MCF 10A (cell line): Measurements from ENCODE around the gene UPK2. TPM values are rescaled to one million over a fixed set of nuclear protein-coding genes. Genes with fewer than 3 reads are reported as not detected.
"Not testable (repeated sequence)": the region's sequence is repeated elsewhere in the genome, so short reads cannot be mapped to it uniquely, and the experiment has no call there.

Experiments
- BruUV-seq: library from RNA; stranded (reverse); fragments of 400-500 nt; replicated peaks from 2 replicates; lab custom pipeline; 2021; lab: Mats Ljungman, UMichigan
- CTCF ChIA-PET: fragments of 300-600 bp; sonication (Branson Sonifier 250); formaldehyde crosslinking; extraction: SDS; loops from one replicate; lab custom pipeline; 2021; ENCODE audit warnings: antibody characterized with exemption, inconsistent platforms; lab: Yijun Ruan, JAX
- POLR2A ChIA-PET: fragments of 300-600, 350-650 bp; sonication (Branson Sonifier 250); formaldehyde crosslinking; extraction: SDS; loops from one replicate; lab custom pipeline; 2020; ENCODE audit warnings: antibody characterized with exemption, inconsistent platforms; lab: Yijun Ruan, JAX
- DNase-seq: peaks from one replicate; pipeline ENCODE4 v3.0.0-alpha.2; 2018; ENCODE audit not compliant: unreplicated experiment
- H3K27ac Mint-ChIP-seq: one replicate; pipeline ENCODE4 v1.8.0; 2022; ENCODE audit warnings: mild to moderate bottlenecking, low read depth, mixed read lengths; ENCODE audit not compliant: unreplicated experiment
- H3K27me3 Mint-ChIP-seq: one replicate; pipeline ENCODE4 v1.8.0; 2022; ENCODE audit warnings: mixed read lengths; ENCODE audit not compliant: insufficient read depth, unreplicated experiment
- H3K36me3 Mint-ChIP-seq: one replicate; pipeline ENCODE4 v1.8.0; 2022; ENCODE audit warnings: mild to moderate bottlenecking, moderate library complexity, mixed read lengths; ENCODE audit not compliant: insufficient read depth, unreplicated experiment
- H3K4me1 Mint-ChIP-seq: one replicate; pipeline ENCODE4 v1.8.0; 2022; ENCODE audit warnings: mixed read lengths; ENCODE audit not compliant: insufficient read depth, unreplicated experiment
- H3K4me3 Mint-ChIP-seq: one replicate; pipeline ENCODE4 v1.8.0; 2022; ENCODE audit warnings: mild to moderate bottlenecking, moderate library complexity, mixed read lengths; ENCODE audit not compliant: unreplicated experiment
- H3K9me3 Mint-ChIP-seq: one replicate; pipeline ENCODE4 v1.8.0; 2022; ENCODE audit warnings: mixed read lengths; ENCODE audit not compliant: unreplicated experiment
- CTCF ChIP-seq: fragments of 200-600 bp; IDR thresholded peaks from one replicate; pipeline ENCODE4 v1.8.0; 2022; ENCODE audit warnings: antibody characterized with exemption, mild to moderate bottlenecking; ENCODE audit not compliant: unreplicated experiment
- intact Hi-C: fragments of 100-400 bp; cut with micrococcal nuclease; formaldehyde crosslinking; loops from 2 replicates; pipeline ENCODE4 v1.14.1; 2022
- total RNA-seq: library from RNA; stranded (reverse); gene quantifications from 2 replicates; pipeline ENCODE4 v1.2.3, GENCODE V29; 2022

Gene UPK2
- total RNA-seq, 1 experiment from 2014 or later: not detected

- H3K4me3 Mint-ChIP-seq: no peak overlapping the region
- intact Hi-C loops: loop anchor here (2.0 to 5.0 kb wide), 2 partner anchors 29 to 351 kb away; partner anchors contain the start of gene PHLDB1
- no peak overlapping the region for H3K27ac Mint-ChIP-seq
- H3K36me3 Mint-ChIP-seq: no peaks in the 10 kb centered on the region
- TF ChIP-seq CTCF: no peak
- POLR2A ChIA-PET: no interaction called here
- no peaks in the 10 kb centered on the region for H3K9me3 Mint-ChIP-seq
- CTCF ChIA-PET: interaction anchor here (0.6 to 2.7 kb wide), 12 partner anchors 8 to 363 kb away, joined by 3 to 18 read pairs (median 4); no protein-coding TSS in a partner anchor
- H3K27me3 Mint-ChIP-seq: peaks cover 12% of the 10 kb centered on the region
- no TSS peak for BruUV-seq
- H3K4me1 Mint-ChIP-seq: peaks cover 8% of the 10 kb centered on the region
- no peak for DNase-seq
These were observed 1.9 kb downstream of the UPK2 start for GRCh38 chr11:118957968-118958367.

GRCh38 chr11:118958577-118958976, 2.5 kb downstream of the UPK2 start:
- BruUV-seq: no TSS peak
- no peaks in the 10 kb centered on the region for H3K9me3 Mint-ChIP-seq
- intact Hi-C loops: loop anchor here (5.0 kb wide), 1 partner anchor 351 kb away; the partner anchor contains the start of gene PHLDB1
- DNase-seq: no peak
- ChIA-PET CTCF (interaction anchor here (0.7 to 2.7 kb wide), 2 partner anchors 28 to 89 kb away, joined by 3 to 14 read pairs; no protein-coding TSS in a partner anchor), POLR2A (interaction anchor here (1.1 kb wide), 1 partner anchor 168 kb away, joined by 3 read pairs; the partner anchor contains the start of gene DDX6)
- peaks cover 8% of the 10 kb centered on the region for H3K4me1 Mint-ChIP-seq
- no peak for TF ChIP-seq CTCF
- H3K27ac Mint-ChIP-seq: no peak overlapping the region
- H3K36me3 Mint-ChIP-seq: no peaks in the 10 kb centered on the region
- H3K4me3 Mint-ChIP-seq: no peak overlapping the region
- H3K27me3 Mint-ChIP-seq: peaks cover 12% of the 10 kb centered on the region

GRCh38 chr11:118961189-118961588, 5.1 kb downstream of the UPK2 start:
- no peak overlapping the region for H3K27ac Mint-ChIP-seq
- no peak for DNase-seq
- H3K9me3 Mint-ChIP-seq: no peaks in the 10 kb centered on the region
- no peak overlapping the region for H3K4me3 Mint-ChIP-seq
- CTCF ChIA-PET: interaction anchor here (0.5 to 1.7 kb wide), 3 partner anchors 31 to 414 kb away, joined by 3 to 12 read pairs (median 5); no protein-coding TSS in a partner anchor
- POLR2A ChIA-PET: interaction anchor here (0.5 kb wide), 1 partner anchor 324 kb away, joined by 3 read pairs; no protein-coding TSS in a partner anchor
- peaks cover 8% of the 10 kb centered on the region for H3K4me1 Mint-ChIP-seq
- TF ChIP-seq CTCF: no peak
- intact Hi-C loops: no loop called here
- BruUV-seq: no TSS peak
- no peaks in the 10 kb centered on the region for H3K27me3 Mint-ChIP-seq
- no peaks in the 10 kb centered on the region for H3K36me3 Mint-ChIP-seq

- Mint-ChIP-seq H3K9me3 (no peaks in the 10 kb centered on the region), H3K4me1 (peaks cover 6% of the 10 kb centered on the region), H3K36me3 (no peaks in the 10 kb centered on the region), H3K27ac (no peak overlapping the region), H3K4me3 (no peak overlapping the region), H3K27me3 (no peaks in the 10 kb centered on the region)
- intact Hi-C loops: no loop called here
- POLR2A ChIA-PET: interaction anchor here (0.5 kb wide), 1 partner anchor 323 kb away, joined by 3 read pairs; no protein-coding TSS in a partner anchor
- DNase-seq: no peak
- CTCF ChIA-PET: interaction anchor here (0.6 kb wide), 1 partner anchor 413 kb away, joined by 3 read pairs; no protein-coding TSS in a partner anchor
- no TSS peak for BruUV-seq
- no peak for TF ChIP-seq CTCF
These were observed 5.5 kb downstream of the UPK2 start for GRCh38 chr11:118961591-118961990.

- intact Hi-C loops, H3K27me3 Mint-ChIP-seq, H3K4me1 Mint-ChIP-seq, BruUV-seq, H3K9me3 Mint-ChIP-seq, H3K27ac Mint-ChIP-seq, DNase-seq, H3K4me3 Mint-ChIP-seq, H3K36me3 Mint-ChIP-seq: not testable (repeated sequence)
- POLR2A ChIA-PET: interaction anchor here (0.6 kb wide), 1 partner anchor 321 kb away, joined by 3 read pairs; no protein-coding TSS in a partner anchor
- CTCF ChIA-PET: interaction anchor here (0.6 kb wide), 1 partner anchor 12 kb away, joined by 4 read pairs; no protein-coding TSS in a partner anchor
These were observed 13.4 kb downstream of the UPK2 start for GRCh38 chr11:118969508-118969907.
